ENCODE results near the gene GCK. TPM values are rescaled to one million over a fixed set of nuclear protein-coding genes. Genes with fewer than 3 reads are reported as not detected.

GCK gene
- total RNA-seq, 1 experiment from 2014 or later: not detected

DNA sequence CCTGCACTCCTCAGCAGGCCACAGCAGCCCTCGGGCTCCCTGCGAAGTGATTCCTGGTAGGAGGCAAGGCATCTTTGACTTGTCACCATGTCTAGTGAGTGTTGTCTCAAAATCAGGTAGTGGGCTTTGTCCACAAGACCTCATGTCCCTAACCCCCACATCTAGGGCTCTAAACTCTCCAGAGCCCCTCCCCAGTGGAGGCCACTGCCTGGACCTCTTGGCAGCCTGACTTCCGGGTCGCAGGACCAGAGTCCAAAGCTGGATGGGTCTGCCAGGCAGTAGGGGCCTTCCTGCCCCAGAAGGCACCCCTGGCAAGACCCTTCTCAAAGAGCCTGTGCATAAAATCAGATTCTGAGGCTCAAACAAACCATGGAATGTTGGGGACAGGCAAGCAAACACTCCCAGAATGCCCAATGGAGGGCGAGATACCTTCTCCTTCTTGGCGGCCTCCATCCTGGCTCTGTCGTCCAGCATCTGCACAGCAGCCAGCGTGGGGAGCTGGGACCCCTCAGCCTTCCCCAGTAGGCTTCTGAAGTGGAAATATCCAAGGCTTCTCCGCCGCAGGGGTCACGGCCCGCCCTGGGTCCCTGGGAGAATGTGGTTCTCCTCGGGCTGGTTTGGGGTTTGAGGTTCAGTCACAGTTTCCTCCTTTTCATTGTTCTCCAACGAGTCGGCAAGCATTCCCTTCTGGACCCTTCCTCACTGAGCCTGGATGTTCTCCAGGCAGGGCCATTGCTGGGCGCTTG is 586 bp downstream of the GCK start:
- BruUV-seq (replicated peaks): no TSS peak
- Mint-ChIP-seq H3K36me3 (ENCODE audit: insufficient read depth, unreplicated experiment) (no peaks in the 10 kb centered on the region), H3K27me3 (ENCODE audit: unreplicated experiment) (peaks cover 76% of the 10 kb centered on the region), H3K9me3 (ENCODE audit: low read depth, unreplicated experiment) (no peaks in the 10 kb centered on the region), H3K4me1 (ENCODE audit: low read depth, unreplicated experiment) (peaks cover 14% of the 10 kb centered on the region), H3K27ac (ENCODE audit: unreplicated experiment) (no peak overlapping the region), H3K4me3 (ENCODE audit: low read depth, unreplicated experiment) (no peak overlapping the region)
- intact Hi-C loops (cut with micrococcal nuclease; ENCODE audit: unreplicated experiment): no loop called here
- no peak for DNase-seq
- TF ChIP-seq, protein P1, sequence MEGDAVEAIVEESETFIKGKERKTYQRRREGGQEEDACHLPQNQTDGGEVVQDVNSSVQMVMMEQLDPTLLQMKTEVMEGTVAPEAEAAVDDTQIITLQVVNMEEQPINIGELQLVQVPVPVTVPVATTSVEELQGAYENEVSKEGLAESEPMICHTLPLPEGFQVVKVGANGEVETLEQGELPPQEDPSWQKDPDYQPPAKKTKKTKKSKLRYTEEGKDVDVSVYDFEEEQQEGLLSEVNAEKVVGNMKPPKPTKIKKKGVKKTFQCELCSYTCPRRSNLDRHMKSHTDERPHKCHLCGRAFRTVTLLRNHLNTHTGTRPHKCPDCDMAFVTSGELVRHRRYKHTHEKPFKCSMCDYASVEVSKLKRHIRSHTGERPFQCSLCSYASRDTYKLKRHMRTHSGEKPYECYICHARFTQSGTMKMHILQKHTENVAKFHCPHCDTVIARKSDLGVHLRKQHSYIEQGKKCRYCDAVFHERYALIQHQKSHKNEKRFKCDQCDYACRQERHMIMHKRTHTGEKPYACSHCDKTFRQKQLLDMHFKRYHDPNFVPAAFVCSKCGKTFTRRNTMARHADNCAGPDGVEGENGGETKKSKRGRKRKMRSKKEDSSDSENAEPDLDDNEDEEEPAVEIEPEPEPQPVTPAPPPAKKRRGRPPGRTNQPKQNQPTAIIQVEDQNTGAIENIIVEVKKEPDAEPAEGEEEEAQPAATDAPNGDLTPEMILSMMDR (IDR thresholded peaks at IDR 0.05; ENCODE audit: unreplicated experiment): no peak
- CTCF ChIA-PET: no interaction called here

- intact Hi-C loops (cut with micrococcal nuclease; ENCODE audit: unreplicated experiment): no loop called here
- peaks cover 14% of the 10 kb centered on the region for H3K4me1 Mint-ChIP-seq (ENCODE audit: low read depth, unreplicated experiment)
- no TSS peak for BruUV-seq (replicated peaks)
- H3K9me3 Mint-ChIP-seq (ENCODE audit: low read depth, unreplicated experiment): no peaks in the 10 kb centered on the region
- CTCF ChIA-PET: interaction anchor here (1.1 kb wide), 1 partner anchor 29 kb away, joined by 4 read pairs; no protein-coding TSS in a partner anchor
- no peaks in the 10 kb centered on the region for H3K36me3 Mint-ChIP-seq (ENCODE audit: insufficient read depth, unreplicated experiment)
- no peak overlapping the region for H3K4me3 Mint-ChIP-seq (ENCODE audit: low read depth, unreplicated experiment)
- TF ChIP-seq, protein P1 (IDR thresholded peaks at IDR 0.05; ENCODE audit: unreplicated experiment): no peak
- H3K27me3 Mint-ChIP-seq (ENCODE audit: unreplicated experiment): peaks cover 75% of the 10 kb centered on the region
- no peak overlapping the region for H3K27ac Mint-ChIP-seq (ENCODE audit: unreplicated experiment)
- no peak for DNase-seq
Measured at GRCh38 chr7:44187636-44188416, 1.4 kb downstream of the GCK start.

DNA sequence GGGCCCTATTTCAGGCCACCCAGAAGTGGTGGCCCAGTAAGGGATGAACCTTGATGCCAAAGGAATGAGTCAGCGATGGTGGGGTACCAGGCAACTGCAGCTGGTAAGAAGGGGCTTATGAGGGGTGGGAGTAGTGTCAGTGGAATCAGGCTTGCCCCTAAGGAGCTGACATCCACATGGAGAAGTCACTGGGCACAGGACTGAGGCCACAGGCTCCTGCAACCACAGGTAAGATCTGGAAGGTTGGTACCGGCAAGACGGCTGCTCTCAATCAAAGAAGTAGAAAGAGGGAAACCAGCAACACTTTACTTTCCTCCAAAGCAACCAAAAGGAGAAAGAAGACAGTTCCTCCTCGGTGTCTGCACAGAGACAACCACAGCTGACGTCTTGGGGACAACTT is 2.5 kb downstream of the GCK start:
- DNase-seq: no peak
- H3K9me3 Mint-ChIP-seq (ENCODE audit: low read depth, unreplicated experiment): no peaks in the 10 kb centered on the region
- no peak overlapping the region for H3K4me3 Mint-ChIP-seq (ENCODE audit: low read depth, unreplicated experiment)
- no peaks in the 10 kb centered on the region for H3K36me3 Mint-ChIP-seq (ENCODE audit: insufficient read depth, unreplicated experiment)
- H3K27me3 Mint-ChIP-seq (ENCODE audit: unreplicated experiment): peaks cover 75% of the 10 kb centered on the region
- intact Hi-C loops (cut with micrococcal nuclease; ENCODE audit: unreplicated experiment): no loop called here
- no peak overlapping the region for H3K27ac Mint-ChIP-seq (ENCODE audit: unreplicated experiment)
- TF ChIP-seq, protein P1 (IDR thresholded peaks at IDR 0.05; ENCODE audit: unreplicated experiment): no peak
- BruUV-seq (replicated peaks): no TSS peak
- CTCF ChIA-PET: interaction anchor here (1.1 kb wide), 1 partner anchor 28 kb away, joined by 4 read pairs; no protein-coding TSS in a partner anchor
- peaks cover 14% of the 10 kb centered on the region for H3K4me1 Mint-ChIP-seq (ENCODE audit: low read depth, unreplicated experiment)

- Mint-ChIP-seq H3K4me1 (ENCODE audit: low read depth, unreplicated experiment) (peaks cover 14% of the 10 kb centered on the region), H3K27me3 (ENCODE audit: unreplicated experiment) (peaks cover 77% of the 10 kb centered on the region), H3K4me3 (ENCODE audit: low read depth, unreplicated experiment) (no peak overlapping the region), H3K36me3 (ENCODE audit: insufficient read depth, unreplicated experiment) (no peaks in the 10 kb centered on the region), H3K27ac (ENCODE audit: unreplicated experiment) (no peak overlapping the region), H3K9me3 (ENCODE audit: low read depth, unreplicated experiment) (no peaks in the 10 kb centered on the region)
- intact Hi-C loops (cut with micrococcal nuclease; ENCODE audit: unreplicated experiment): no loop called here
- DNase-seq: no peak
- TF ChIP-seq, protein P1 (IDR thresholded peaks at IDR 0.05; ENCODE audit: unreplicated experiment): no peak
- BruUV-seq (replicated peaks): no TSS peak
- CTCF ChIA-PET: no interaction called here
Measured at GRCh38 chr7:44185729-44186128, 3.5 kb downstream of the GCK start.

All from Calu3 (cell line).